Measurements from ENCODE around the gene PIP4K2B.
"Not testable (repeated sequence)": the region's sequence is repeated elsewhere in the genome, so short reads cannot be mapped to it uniquely, and the experiment has no call there.

Gene PIP4K2B

GRCh38 chr17:38799501-38800236 is at the start of gene PIP4K2B:
TSS of gene PIP4K2B (minus strand) at chr17:38799556. CDS start at chr17:38799424, 132 bp downstream.
- no peak for FAIRE-seq

GRCh38 chr17:38848557-38848891 is 49.2 kb upstream of the PIP4K2B start:
- no peak for FAIRE-seq

- no peak for FAIRE-seq
These were observed 45.0 kb upstream of the PIP4K2B start for GRCh38 chr17:38844261-38844757.

GRCh38 chr17:38825762-38826247 is 26.4 kb upstream of the PIP4K2B start:
- no peak for FAIRE-seq

- FAIRE-seq = no peak
These were observed 25.8 kb upstream of the PIP4K2B start, which contains the start of gene CWC25 for GRCh38 chr17:38824899-38825761. TSS of gene CWC25 (minus strand) at chr17:38825321. CDS start at chr17:38825183, 138 bp downstream.

- no peak for FAIRE-seq
These were observed 16.3 kb upstream of the PIP4K2B start for GRCh38 chr17:38815576-38816193.

- no peak for FAIRE-seq
These were observed 10.5 kb upstream of the PIP4K2B start for GRCh38 chr17:38809828-38810227.

GRCh38 chr17:38800237-38800760 is 943 bp upstream of the PIP4K2B start:
- FAIRE-seq = no peak

GRCh38 chr17:38798614-38799500 is 499 bp downstream of the PIP4K2B start:
- FAIRE-seq = no peak

GRCh38 chr17:38797828-38798227 is 1.5 kb downstream of the PIP4K2B start:
- no peak for FAIRE-seq

- no peak for FAIRE-seq
These were observed 2.2 kb downstream of the PIP4K2B start for GRCh38 chr17:38797158-38797490.

- FAIRE-seq = no peak
These were observed 2.8 kb downstream of the PIP4K2B start for GRCh38 chr17:38796451-38797157.

- no peak for FAIRE-seq
These were observed 5.1 kb downstream of the PIP4K2B start for GRCh38 chr17:38794221-38794620.

- no peak for FAIRE-seq
These were observed 8.2 kb downstream of the PIP4K2B start for GRCh38 chr17:38791162-38791561.

- FAIRE-seq = not testable (repeated sequence)
These were observed 9.1 kb downstream of the PIP4K2B start for GRCh38 chr17:38790148-38790707.

GRCh38 chr17:38789185-38789584 is 10.2 kb downstream of the PIP4K2B start:
- no peak for FAIRE-seq

GRCh38 chr17:38787999-38788398 is 11.4 kb downstream of the PIP4K2B start:
- FAIRE-seq = not testable (repeated sequence)

GRCh38 chr17:38786372-38786771 is 13.0 kb downstream of the PIP4K2B start:
- FAIRE-seq = no peak

GRCh38 chr17:38783227-38783626 is 16.1 kb downstream of the PIP4K2B start:
- FAIRE-seq = no peak

- no peak for FAIRE-seq
These were observed 19.2 kb downstream of the PIP4K2B start for GRCh38 chr17:38779965-38780752.
